GM12874 (cell line): ENCODE data around the gene TGM1.

ENCODE experiments used
- TF ChIP-seq, protein P1 (sequence below): IDR thresholded peaks from 2 replicates; pipeline ENCODE4 v1.5.1; 2011; ENCODE audit warnings: low read depth, mild to moderate bottlenecking, control low read depth, low read length, moderate library complexity; ENCODE audit not compliant: insufficient read depth

Gene TGM1

DNA sequence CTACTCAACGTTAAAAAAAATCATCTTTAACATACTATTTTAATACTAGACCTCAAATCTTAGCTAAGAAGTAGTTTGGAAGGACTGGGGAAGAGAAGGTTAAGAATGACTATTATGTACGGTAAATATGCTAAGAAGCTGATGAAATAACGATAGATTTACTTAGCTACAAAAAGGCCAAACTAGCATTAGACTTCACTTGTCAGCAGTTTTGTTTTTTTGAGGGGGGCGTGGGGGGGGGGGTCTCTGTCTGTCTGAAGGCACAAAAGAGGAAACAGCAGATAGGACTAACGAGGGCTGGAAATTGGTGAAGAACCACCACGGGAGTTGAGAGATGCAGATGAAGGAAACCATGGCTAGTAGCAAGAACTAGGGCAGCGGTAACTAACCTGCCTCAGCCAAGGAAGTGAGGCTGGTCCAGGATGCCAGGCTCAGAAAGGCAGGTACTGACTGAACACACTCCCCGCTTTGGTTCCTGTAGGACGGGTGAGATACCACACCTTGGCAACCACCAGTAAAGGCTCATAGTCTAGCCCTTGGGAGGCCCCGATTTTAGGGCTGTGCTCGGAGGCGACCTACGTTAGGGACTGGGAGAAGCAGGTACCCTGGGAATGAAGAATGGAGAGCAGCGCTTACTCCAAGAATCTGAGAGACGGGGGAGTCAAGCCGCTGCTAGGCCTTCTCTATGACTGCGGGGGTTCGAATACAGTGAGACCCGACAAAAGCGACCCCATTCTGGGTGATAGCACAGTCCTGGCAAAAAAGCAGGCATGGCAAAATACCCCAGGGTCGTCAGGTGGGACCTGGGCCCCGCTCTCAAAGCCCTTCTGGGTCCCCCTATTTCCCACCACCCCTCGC is 31.5 kb downstream of the TGM1 start:
- TF ChIP-seq, protein P1, sequence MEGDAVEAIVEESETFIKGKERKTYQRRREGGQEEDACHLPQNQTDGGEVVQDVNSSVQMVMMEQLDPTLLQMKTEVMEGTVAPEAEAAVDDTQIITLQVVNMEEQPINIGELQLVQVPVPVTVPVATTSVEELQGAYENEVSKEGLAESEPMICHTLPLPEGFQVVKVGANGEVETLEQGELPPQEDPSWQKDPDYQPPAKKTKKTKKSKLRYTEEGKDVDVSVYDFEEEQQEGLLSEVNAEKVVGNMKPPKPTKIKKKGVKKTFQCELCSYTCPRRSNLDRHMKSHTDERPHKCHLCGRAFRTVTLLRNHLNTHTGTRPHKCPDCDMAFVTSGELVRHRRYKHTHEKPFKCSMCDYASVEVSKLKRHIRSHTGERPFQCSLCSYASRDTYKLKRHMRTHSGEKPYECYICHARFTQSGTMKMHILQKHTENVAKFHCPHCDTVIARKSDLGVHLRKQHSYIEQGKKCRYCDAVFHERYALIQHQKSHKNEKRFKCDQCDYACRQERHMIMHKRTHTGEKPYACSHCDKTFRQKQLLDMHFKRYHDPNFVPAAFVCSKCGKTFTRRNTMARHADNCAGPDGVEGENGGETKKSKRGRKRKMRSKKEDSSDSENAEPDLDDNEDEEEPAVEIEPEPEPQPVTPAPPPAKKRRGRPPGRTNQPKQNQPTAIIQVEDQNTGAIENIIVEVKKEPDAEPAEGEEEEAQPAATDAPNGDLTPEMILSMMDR: no peak

GRCh38 chr14:24228902-24229301 is 34.1 kb downstream of the TGM1 start:
- TF ChIP-seq, protein P1: no peak

DNA sequence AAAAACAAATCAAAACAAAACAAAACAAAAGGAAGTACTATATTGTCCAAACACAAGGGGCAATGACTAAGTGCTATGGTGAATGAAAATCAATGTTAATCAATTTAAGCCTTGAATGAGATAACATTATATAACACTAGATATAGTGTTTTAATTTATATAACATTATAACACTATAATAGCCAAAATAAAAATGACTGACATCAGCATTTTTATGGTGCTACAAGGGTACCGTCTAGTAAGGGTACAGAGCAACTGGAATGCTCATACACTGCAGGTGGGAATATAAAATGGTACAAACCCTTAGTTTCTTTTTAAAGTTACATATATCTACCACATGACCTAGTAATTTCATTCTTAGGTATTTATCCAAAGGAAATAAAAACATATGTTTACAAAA is 36.5 kb downstream of the TGM1 start:
- TF ChIP-seq, protein P1: no peak

GRCh38 chr14:24224618-24225071 is 38.3 kb downstream of the TGM1 start:
- TF ChIP-seq, protein P1: no peak

- TF ChIP-seq, protein P1: no peak
Observed at GRCh38 chr14:24219521-24219920, 43.5 kb downstream of the TGM1 start.

- TF ChIP-seq, protein P1: no peak
Observed at GRCh38 chr14:24219080-24219479, 43.9 kb downstream of the TGM1 start.

DNA sequence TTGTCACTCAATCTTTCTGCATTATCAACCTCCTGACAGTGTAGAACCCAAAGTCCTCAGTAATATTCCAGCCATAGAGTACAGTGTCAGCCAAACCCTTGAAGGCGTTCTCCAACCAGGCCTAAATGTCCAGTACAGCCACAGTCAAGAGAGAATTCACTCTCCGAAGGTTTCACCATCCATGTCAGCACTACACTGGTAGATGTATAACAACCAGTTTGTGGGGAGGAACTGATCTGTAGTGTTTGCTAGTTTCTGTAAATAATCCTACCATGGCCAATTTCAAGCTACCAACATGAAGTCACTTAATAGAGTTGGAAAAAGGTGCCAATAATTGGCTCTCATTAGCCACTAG is 46.7 kb downstream of the TGM1 start:
- TF ChIP-seq, protein P1: no peak
